WTC11 (cell line): Measurements from ENCODE around the gene PTPRG. TPM values are rescaled to one million over a fixed set of nuclear protein-coding genes. Genes with fewer than 3 reads are reported as not detected.

ENCODE experiments used
- ATAC-seq: fragments of 200-7000 bp; cut with Tn5 transposase; 2 replicates; pipeline ENCODE4 v1.10.0; 2021; ENCODE audit warnings: mild to moderate bottlenecking, moderate library complexity
- CTCF ChIA-PET: fragments of 300-600 bp; sonication (Branson Sonifier 250); formaldehyde crosslinking; loops from one replicate; lab custom pipeline; 2021; ENCODE audit warnings: antibody characterized with exemption; lab: Charles Lee
- POLR2A ChIA-PET: fragments of 350-600 bp; sonication (Branson Sonifier 250); formaldehyde crosslinking; loops from one replicate; lab custom pipeline; 2021; ENCODE audit warnings: antibody characterized with exemption; lab: Charles Lee
- DNase-seq: peaks from one replicate; pipeline ENCODE4 v3.0.0; 2021; ENCODE audit warnings: low spot score
- H3K27ac Mint-ChIP-seq: 2 replicates; pipeline ENCODE4 v1.8.0; 2021; ENCODE audit warnings: mixed read lengths
- H3K27me3 Mint-ChIP-seq: 2 replicates; pipeline ENCODE4 v1.8.0; 2021; ENCODE audit warnings: low read depth, mild to moderate bottlenecking, moderate library complexity, mixed read lengths
- H3K36me3 Mint-ChIP-seq: 2 replicates; pipeline ENCODE4 v1.8.0; 2021; ENCODE audit warnings: mixed read lengths
- H3K4me1 Mint-ChIP-seq: 2 replicates; pipeline ENCODE4 v1.8.0; 2022; ENCODE audit warnings: mixed read lengths
- H3K4me3 Mint-ChIP-seq: 2 replicates; pipeline ENCODE4 v1.8.0; 2021; ENCODE audit warnings: mild to moderate bottlenecking, moderate library complexity, mixed read lengths
- H3K9me3 Mint-ChIP-seq: 2 replicates; pipeline ENCODE4 v1.8.0; 2021; ENCODE audit warnings: mixed read lengths
- FOXP1 ChIP-seq: sonication (generic); formaldehyde crosslinking; IDR thresholded peaks from 2 replicates; pipeline ENCODE4 v1.8.0; 2022; ENCODE audit warnings: missing genetic modification reagents, mild to moderate bottlenecking, moderate library complexity, borderline replicate concordance
- HMGA2 ChIP-seq: fragments of 250-450 bp; sonication (Bioruptor Pico); IDR thresholded peaks from 2 replicates; pipeline ENCODE4 v1.4.0; 2021; ENCODE audit warnings: mild to moderate bottlenecking, moderate library complexity
- MYBL2 ChIP-seq: sonication (generic); formaldehyde crosslinking; IDR thresholded peaks from 2 replicates; pipeline ENCODE4 v1.8.1; 2023; ENCODE audit warnings: mild to moderate bottlenecking, moderate library complexity, missing genetic modification reagents
- NFATC4 ChIP-seq: fragments of 250-450 bp; sonication (Bioruptor Pico); IDR thresholded peaks from 2 replicates; pipeline ENCODE4 v1.9.0; 2021; ENCODE audit warnings: mild to moderate bottlenecking
- RELA ChIP-seq: sonication (generic); formaldehyde crosslinking; IDR thresholded peaks from 2 replicates; pipeline ENCODE4 v1.8.1; 2022; ENCODE audit warnings: missing genetic modification reagents, mild to moderate bottlenecking, borderline replicate concordance
- SMAD4 ChIP-seq: sonication (generic); formaldehyde crosslinking; IDR thresholded peaks from 2 replicates; pipeline ENCODE4 v1.8.0; 2022; ENCODE audit warnings: mild to moderate bottlenecking, missing genetic modification reagents
- STAT6 ChIP-seq: sonication (generic); formaldehyde crosslinking; conservative IDR thresholded peaks from 2 replicates; pipeline ENCODE4 v1.8.1; 2023; ENCODE audit warnings: mild to moderate bottlenecking, low read depth, missing genetic modification reagents, moderate library complexity
- total RNA-seq: library from RNA; stranded (reverse); gene quantifications from 3 replicates; pipeline ENCODE4 v1.2.3, GENCODE V29; 2021
- TF ChIP-seq, protein P1 (sequence below): fragments of 250-450 bp; sonication (Bioruptor Pico); IDR thresholded peaks from 2 replicates; pipeline ENCODE4 v1.9.0; 2021; ENCODE audit warnings: mild to moderate bottlenecking, borderline replicate concordance
- TF ChIP-seq, protein P2 (sequence below): sonication (generic); formaldehyde crosslinking; IDR thresholded peaks from 2 replicates; pipeline ENCODE4 v1.8.1; 2022; ENCODE audit warnings: missing genetic modification reagents, borderline replicate concordance
- TF ChIP-seq, protein P3 (sequence below): fragments of 250-450 bp; sonication (Bioruptor Pico); IDR thresholded peaks from 2 replicates; pipeline ENCODE4 v1.9.0; 2021; ENCODE audit warnings: mild to moderate bottlenecking

PTPRG gene
- total RNA-seq, 1 experiment from 2014 or later, result 106 TPM

- TF ChIP-seq, protein P1, sequence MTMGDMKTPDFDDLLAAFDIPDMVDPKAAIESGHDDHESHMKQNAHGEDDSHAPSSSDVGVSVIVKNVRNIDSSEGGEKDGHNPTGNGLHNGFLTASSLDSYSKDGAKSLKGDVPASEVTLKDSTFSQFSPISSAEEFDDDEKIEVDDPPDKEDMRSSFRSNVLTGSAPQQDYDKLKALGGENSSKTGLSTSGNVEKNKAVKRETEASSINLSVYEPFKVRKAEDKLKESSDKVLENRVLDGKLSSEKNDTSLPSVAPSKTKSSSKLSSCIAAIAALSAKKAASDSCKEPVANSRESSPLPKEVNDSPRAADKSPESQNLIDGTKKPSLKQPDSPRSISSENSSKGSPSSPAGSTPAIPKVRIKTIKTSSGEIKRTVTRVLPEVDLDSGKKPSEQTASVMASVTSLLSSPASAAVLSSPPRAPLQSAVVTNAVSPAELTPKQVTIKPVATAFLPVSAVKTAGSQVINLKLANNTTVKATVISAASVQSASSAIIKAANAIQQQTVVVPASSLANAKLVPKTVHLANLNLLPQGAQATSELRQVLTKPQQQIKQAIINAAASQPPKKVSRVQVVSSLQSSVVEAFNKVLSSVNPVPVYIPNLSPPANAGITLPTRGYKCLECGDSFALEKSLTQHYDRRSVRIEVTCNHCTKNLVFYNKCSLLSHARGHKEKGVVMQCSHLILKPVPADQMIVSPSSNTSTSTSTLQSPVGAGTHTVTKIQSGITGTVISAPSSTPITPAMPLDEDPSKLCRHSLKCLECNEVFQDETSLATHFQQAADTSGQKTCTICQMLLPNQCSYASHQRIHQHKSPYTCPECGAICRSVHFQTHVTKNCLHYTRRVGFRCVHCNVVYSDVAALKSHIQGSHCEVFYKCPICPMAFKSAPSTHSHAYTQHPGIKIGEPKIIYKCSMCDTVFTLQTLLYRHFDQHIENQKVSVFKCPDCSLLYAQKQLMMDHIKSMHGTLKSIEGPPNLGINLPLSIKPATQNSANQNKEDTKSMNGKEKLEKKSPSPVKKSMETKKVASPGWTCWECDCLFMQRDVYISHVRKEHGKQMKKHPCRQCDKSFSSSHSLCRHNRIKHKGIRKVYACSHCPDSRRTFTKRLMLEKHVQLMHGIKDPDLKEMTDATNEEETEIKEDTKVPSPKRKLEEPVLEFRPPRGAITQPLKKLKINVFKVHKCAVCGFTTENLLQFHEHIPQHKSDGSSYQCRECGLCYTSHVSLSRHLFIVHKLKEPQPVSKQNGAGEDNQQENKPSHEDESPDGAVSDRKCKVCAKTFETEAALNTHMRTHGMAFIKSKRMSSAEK (CRISPR knock-in tag), result no peak
- TF ChIP-seq MYBL2 (CRISPR knock-in tag) (no peak), HMGA2 (CRISPR knock-in tag) (no peak), NFATC4 (CRISPR knock-in tag) (no peak)
These were observed 591.9 kb downstream of the PTPRG start (continued) for GRCh38 chr3:62153231-62153630.

- Mint-ChIP-seq H3K9me3 (no peaks in the 10 kb centered on the region), H3K4me3 (no peak overlapping the region), H3K4me1 (peaks cover 10% of the 10 kb centered on the region), H3K27me3 (no peaks in the 10 kb centered on the region), H3K27ac (0 out of 2 replicates have a peak overlapping the region, but pooled peaks have one; percentile 42), H3K36me3 (peaks cover 21% of the 10 kb centered on the region)
- DNase-seq, result no peak
- no peak; the same call in 1 of the 2 replicates for ATAC-seq
- ChIA-PET CTCF (no interaction called here), POLR2A (no interaction called here)
- TF ChIP-seq FOXP1 (CRISPR knock-in tag), result no peak
- TF ChIP-seq, protein P2, sequence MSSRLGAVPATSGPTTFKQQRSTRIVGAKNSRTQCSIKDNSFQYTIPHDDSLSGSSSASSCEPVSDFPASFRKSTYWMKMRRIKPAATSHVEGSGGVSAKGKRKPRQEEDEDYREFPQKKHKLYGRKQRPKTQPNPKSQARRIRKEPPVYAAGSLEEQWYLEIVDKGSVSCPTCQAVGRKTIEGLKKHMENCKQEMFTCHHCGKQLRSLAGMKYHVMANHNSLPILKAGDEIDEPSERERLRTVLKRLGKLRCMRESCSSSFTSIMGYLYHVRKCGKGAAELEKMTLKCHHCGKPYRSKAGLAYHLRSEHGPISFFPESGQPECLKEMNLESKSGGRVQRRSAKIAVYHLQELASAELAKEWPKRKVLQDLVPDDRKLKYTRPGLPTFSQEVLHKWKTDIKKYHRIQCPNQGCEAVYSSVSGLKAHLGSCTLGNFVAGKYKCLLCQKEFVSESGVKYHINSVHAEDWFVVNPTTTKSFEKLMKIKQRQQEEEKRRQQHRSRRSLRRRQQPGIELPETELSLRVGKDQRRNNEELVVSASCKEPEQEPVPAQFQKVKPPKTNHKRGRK (CRISPR knock-in tag), result no peak
- TF ChIP-seq HMGA2 (CRISPR knock-in tag), result no peak
- no peak for TF ChIP-seq STAT6 (CRISPR knock-in tag)
- no peak for TF ChIP-seq SMAD4
- TF ChIP-seq RELA (CRISPR knock-in tag), result no peak
- TF ChIP-seq, protein P3, sequence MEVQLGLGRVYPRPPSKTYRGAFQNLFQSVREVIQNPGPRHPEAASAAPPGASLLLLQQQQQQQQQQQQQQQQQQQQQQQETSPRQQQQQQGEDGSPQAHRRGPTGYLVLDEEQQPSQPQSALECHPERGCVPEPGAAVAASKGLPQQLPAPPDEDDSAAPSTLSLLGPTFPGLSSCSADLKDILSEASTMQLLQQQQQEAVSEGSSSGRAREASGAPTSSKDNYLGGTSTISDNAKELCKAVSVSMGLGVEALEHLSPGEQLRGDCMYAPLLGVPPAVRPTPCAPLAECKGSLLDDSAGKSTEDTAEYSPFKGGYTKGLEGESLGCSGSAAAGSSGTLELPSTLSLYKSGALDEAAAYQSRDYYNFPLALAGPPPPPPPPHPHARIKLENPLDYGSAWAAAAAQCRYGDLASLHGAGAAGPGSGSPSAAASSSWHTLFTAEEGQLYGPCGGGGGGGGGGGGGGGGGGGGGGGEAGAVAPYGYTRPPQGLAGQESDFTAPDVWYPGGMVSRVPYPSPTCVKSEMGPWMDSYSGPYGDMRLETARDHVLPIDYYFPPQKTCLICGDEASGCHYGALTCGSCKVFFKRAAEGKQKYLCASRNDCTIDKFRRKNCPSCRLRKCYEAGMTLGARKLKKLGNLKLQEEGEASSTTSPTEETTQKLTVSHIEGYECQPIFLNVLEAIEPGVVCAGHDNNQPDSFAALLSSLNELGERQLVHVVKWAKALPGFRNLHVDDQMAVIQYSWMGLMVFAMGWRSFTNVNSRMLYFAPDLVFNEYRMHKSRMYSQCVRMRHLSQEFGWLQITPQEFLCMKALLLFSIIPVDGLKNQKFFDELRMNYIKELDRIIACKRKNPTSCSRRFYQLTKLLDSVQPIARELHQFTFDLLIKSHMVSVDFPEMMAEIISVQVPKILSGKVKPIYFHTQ (CRISPR knock-in tag), result no peak
These were observed 593.2 kb downstream of the PTPRG start for GRCh38 chr3:62154457-62155148.
